SK-N-SH (cell line): ENCODE results near the gene KLHL20. TPM values are rescaled to one million over a fixed set of nuclear protein-coding genes. Genes with fewer than 3 reads are reported as not detected.
"Not testable (repeated sequence)": the region's sequence is repeated elsewhere in the genome, so short reads cannot be mapped to it uniquely, and the experiment has no call there.

ENCODE experiments used
- CTCF ChIA-PET: fragments of 300-600, 350-600 bp; formaldehyde crosslinking; extraction: SDS; loops from one replicate; lab custom pipeline; 2021; lab: Yijun Ruan, JAX
- POLR2A ChIA-PET: fragments of 350-600 bp; sonication (Branson Sonifier 250); formaldehyde crosslinking; extraction: SDS; loops from one replicate; lab custom pipeline; 2020; ENCODE audit warnings: antibody characterized with exemption, inconsistent platforms; lab: Yijun Ruan, JAX
- DNase-seq: peaks from one replicate; pipeline ENCODE4 v3.0.0; 2012
- H2AFZ ChIP-seq: fragments of 200-600 bp; sonication (generic); 2 replicates; pipeline ENCODE4 v1.8.1; 2016; ENCODE audit warnings: antibody characterized with exemption, mild to moderate bottlenecking, low read depth
- H3F3A ChIP-seq: fragments of 200-600 bp; sonication (generic); replicated peaks from 2 replicates; pipeline ENCODE3; 2016; ENCODE audit warnings: antibody characterized with exemption, mild to moderate bottlenecking; ENCODE audit not compliant: insufficient read depth
- H3K27ac ChIP-seq, 2 experiments: fragments of 200-500 bp in 1 of 2; fragments of 200-600 bp in 1 of 2; sonication (Bioruptor generic) in 1 of 2; sonication (generic), shearing (Covaris generic) in 1 of 2; 2 replicates each; pipeline versions ENCODE4 v1.5.1 to v1.6.1; 2014 to 2016; ENCODE audit warnings: low read depth in 2 of 2, inconsistent platforms in 1 of 2, low read length in 1 of 2, mild to moderate bottlenecking in 1 of 2, mixed read lengths in 1 of 2
- H3K27me3 ChIP-seq: fragments of 200-600 bp; sonication (generic), shearing (Covaris generic); 2 replicates; pipeline ENCODE4 v1.6.1; 2016; ENCODE audit warnings: mixed run types; ENCODE audit not compliant: insufficient read depth
- H3K36me3 ChIP-seq, 2 experiments: fragments of 200-500 bp in 1 of 2; fragments of 200-600 bp in 1 of 2; sonication (Bioruptor generic) in 1 of 2; sonication (generic) in 1 of 2; replicated peaks in 1 of 2; 2 replicates each; pipeline versions ENCODE3 to v1.5.1; 2014 to 2016; ENCODE audit warnings: low read length in 1 of 2, mild to moderate bottlenecking in 1 of 2; ENCODE audit not compliant: insufficient read depth in 2 of 2, control insufficient read depth in 1 of 2
- H3K4me1 ChIP-seq, 2 experiments: fragments of 200-500 bp in 1 of 2; fragments of 200-600 bp in 1 of 2; sonication (Bioruptor generic) in 1 of 2; sonication (generic), shearing (Covaris generic) in 1 of 2; 2 replicates each; pipeline versions ENCODE4 v1.5.1 to v1.6.1; 2014 to 2016; ENCODE audit warnings: low read depth in 1 of 2, low read length in 1 of 2, mixed run types in 1 of 2; ENCODE audit not compliant: insufficient read depth in 2 of 2, control insufficient read depth in 1 of 2
- H3K4me2 ChIP-seq: fragments of 200-600 bp; sonication (generic), shearing (Covaris generic); 2 replicates; pipeline ENCODE4 v1.6.1; 2017; ENCODE audit warnings: mixed run types
- H3K4me3 ChIP-seq, 2 experiments: fragments of 200-500 bp in 1 of 2; fragments of 200-600 bp in 1 of 2; sonication (Bioruptor generic) in 1 of 2; sonication (generic), shearing (Covaris generic) in 1 of 2; 2 replicates each; pipeline versions ENCODE4 v1.5.1 to v1.8.1; 2014 to 2016; ENCODE audit warnings: low read depth in 2 of 2, inconsistent platforms in 1 of 2, low read length in 1 of 2, mild to moderate bottlenecking in 1 of 2, mixed read lengths in 1 of 2, moderate library complexity in 1 of 2
- H3K79me2 ChIP-seq: fragments of 200-600 bp; sonication (generic); 2 replicates; pipeline ENCODE4 v1.8.1; 2017; ENCODE audit warnings: mild to moderate bottlenecking; ENCODE audit not compliant: insufficient read depth
- H3K9ac ChIP-seq: fragments of 200-600 bp; sonication (generic); 2 replicates; pipeline ENCODE4 v1.6.1; 2017; ENCODE audit warnings: mixed run types
- H3K9me2 ChIP-seq: fragments of 200-600 bp; sonication (generic); 2 replicates; pipeline ENCODE4 v1.6.1; 2017; ENCODE audit warnings: mixed run types
- H3K9me3 ChIP-seq: fragments of 200-600 bp; sonication (generic); 2 replicates; pipeline ENCODE4 v1.6.1; 2017; ENCODE audit warnings: mixed run types, mild to moderate bottlenecking, moderate library complexity
- H4K20me1 ChIP-seq: fragments of 200-600 bp; sonication (generic); 2 replicates; pipeline ENCODE4 v1.6.1; 2017; ENCODE audit warnings: mild to moderate bottlenecking, mixed run types; ENCODE audit not compliant: insufficient read depth
- FOXJ3 ChIP-seq: sonication (generic); formaldehyde crosslinking; IDR thresholded peaks from 2 replicates; pipeline ENCODE4 v1.5.1; 2020; ENCODE audit warnings: mild to moderate bottlenecking, missing genetic modification reagents
- MAX ChIP-seq: IDR thresholded peaks from 2 replicates; pipeline ENCODE4 v1.4.0; 2012; ENCODE audit warnings: low read depth
- RAD21 ChIP-seq: IDR thresholded peaks from 2 replicates; pipeline ENCODE4 v1.6.1; 2012; ENCODE audit warnings: mild to moderate bottlenecking, low read length
- RCOR1 ChIP-seq: fragments of 150-350 bp; IDR thresholded peaks from 2 replicates; pipeline ENCODE4 v1.6.1; 2017; ENCODE audit warnings: antibody characterized with exemption, low read length
- TCF12 ChIP-seq: IDR thresholded peaks from 2 replicates; pipeline ENCODE4 v1.4.0; 2012
- WGBS: methylation state at CpG from one replicate; pipeline ENCODE4 v1.1.6; 2017; ENCODE audit warnings: low lambda C conversion rate; 5-methylcytosine and 5-hydroxymethylcytosine counted together
- polyA plus RNA-seq, 3 experiments: library from polyadenylated mRNA; depleted of rRNA; stranded (reverse); fragments of >200 nt; gene quantifications; 2 replicates each; pipeline ENCODE4 v1.2.3, GENCODE V29; 2012
- TF ChIP-seq, protein P1 (sequence below): IDR thresholded peaks from 2 replicates; pipeline ENCODE4; 2012
- TF ChIP-seq, protein P2 (sequence below): fragments of 150-350 bp; IDR thresholded peaks from 2 replicates; pipeline ENCODE4 v1.6.1; 2017; ENCODE audit warnings: antibody characterized with exemption, low read length, low read depth, borderline replicate concordance
- TF ChIP-seq, protein P3 (sequence below): IDR thresholded peaks from 2 replicates; pipeline ENCODE4 v1.4.0; 2012; ENCODE audit warnings: low read depth, borderline replicate concordance

The KLHL20 gene
- polyA plus RNA-seq, 1 of the 3 experiments (the other 2 are of a cell fraction), result 14.0 TPM

DNA sequence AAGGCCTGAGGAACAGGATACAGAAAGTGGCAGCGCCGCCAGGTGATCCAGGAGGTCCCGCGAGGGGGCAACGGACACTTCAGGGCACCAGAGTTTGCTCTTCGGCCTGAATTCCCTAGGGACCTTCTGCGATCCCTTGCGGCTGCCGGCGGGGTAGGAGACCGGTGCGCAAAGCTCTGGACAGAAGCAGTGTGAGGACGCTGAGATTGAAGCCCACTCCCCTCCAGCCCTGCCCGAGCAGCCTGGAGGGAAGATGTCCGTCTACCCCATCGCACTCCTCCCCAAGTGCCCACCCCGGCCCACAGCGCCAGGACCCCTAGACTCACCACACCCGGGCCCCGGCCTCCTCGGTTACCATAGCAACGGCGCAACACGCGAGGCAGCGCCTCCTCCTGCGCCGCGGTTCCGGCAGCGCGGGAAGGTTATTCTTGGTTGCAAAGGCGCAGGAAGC lies 45.3 kb upstream of the KLHL20 start, which contains the start of gene ANKRD45 (continued):
- TF ChIP-seq, protein P1, sequence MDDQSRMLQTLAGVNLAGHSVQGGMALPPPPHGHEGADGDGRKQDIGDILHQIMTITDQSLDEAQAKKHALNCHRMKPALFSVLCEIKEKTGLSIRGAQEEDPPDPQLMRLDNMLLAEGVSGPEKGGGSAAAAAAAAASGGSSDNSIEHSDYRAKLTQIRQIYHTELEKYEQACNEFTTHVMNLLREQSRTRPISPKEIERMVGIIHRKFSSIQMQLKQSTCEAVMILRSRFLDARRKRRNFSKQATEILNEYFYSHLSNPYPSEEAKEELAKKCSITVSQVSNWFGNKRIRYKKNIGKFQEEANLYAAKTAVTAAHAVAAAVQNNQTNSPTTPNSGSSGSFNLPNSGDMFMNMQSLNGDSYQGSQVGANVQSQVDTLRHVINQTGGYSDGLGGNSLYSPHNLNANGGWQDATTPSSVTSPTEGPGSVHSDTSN, result no peak
- TF ChIP-seq MAX (no peak), FOXJ3 (CRISPR knock-in tag) (no peak), TCF12 (no peak), RCOR1 (no peak), RAD21 (no peak)
- TF ChIP-seq, protein P2, sequence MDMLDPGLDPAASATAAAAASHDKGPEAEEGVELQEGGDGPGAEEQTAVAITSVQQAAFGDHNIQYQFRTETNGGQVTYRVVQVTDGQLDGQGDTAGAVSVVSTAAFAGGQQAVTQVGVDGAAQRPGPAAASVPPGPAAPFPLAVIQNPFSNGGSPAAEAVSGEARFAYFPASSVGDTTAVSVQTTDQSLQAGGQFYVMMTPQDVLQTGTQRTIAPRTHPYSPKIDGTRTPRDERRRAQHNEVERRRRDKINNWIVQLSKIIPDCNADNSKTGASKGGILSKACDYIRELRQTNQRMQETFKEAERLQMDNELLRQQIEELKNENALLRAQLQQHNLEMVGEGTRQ, result no peak
- TF ChIP-seq, protein P3, sequence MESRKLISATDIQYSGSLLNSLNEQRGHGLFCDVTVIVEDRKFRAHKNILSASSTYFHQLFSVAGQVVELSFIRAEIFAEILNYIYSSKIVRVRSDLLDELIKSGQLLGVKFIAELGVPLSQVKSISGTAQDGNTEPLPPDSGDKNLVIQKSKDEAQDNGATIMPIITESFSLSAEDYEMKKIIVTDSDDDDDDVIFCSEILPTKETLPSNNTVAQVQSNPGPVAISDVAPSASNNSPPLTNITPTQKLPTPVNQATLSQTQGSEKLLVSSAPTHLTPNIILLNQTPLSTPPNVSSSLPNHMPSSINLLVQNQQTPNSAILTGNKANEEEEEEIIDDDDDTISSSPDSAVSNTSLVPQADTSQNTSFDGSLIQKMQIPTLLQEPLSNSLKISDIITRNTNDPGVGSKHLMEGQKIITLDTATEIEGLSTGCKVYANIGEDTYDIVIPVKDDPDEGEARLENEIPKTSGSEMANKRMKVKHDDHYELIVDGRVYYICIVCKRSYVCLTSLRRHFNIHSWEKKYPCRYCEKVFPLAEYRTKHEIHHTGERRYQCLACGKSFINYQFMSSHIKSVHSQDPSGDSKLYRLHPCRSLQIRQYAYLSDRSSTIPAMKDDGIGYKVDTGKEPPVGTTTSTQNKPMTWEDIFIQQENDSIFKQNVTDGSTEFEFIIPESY, result no peak
- TF ChIP-seq, all 33 proteins: peak for 5

GRCh38 chr1:173674496-173674895 lies 40.3 kb upstream of the KLHL20 start:
- H3K4me2 ChIP-seq, DNase-seq, H3K36me3 ChIP-seq, H3K9me3 ChIP-seq, H3F3A ChIP-seq, POLR2A ChIA-PET, H3K27ac ChIP-seq, H3K79me2 ChIP-seq, H3K4me3 ChIP-seq, H3K9ac ChIP-seq, H2AFZ ChIP-seq, H3K9me2 ChIP-seq, H4K20me1 ChIP-seq, H3K27me3 ChIP-seq, H3K4me1 ChIP-seq: not testable (repeated sequence)
- CTCF ChIA-PET, result interaction anchor here (0.6 to 1.1 kb wide), 2 partner anchors 10 to 394 kb away, joined by 3 read pairs; no protein-coding TSS in a partner anchor
- 55% methylated on average over 2 of the region's 2 CpGs for WGBS

DNA sequence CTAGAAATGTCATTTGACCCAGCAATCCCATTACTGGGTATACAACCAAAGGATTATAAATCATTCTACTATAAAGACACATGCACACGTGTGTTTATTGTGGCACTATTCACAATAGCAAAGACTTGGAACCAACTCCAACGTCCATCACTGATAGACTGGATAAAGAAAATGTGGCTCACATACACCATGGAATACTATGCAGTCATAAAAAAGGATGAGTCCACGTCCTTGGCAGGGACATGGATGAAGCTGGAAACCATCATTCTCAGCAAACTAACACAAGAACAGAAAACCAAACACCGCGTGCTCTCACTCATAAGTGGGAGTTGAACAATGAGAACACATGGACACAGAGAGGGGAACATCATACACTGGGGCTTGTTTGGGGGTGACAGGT lies 34.6 kb upstream of the KLHL20 start:
- H3K4me3 ChIP-seq, H3K9me2 ChIP-seq, H3K9ac ChIP-seq, H4K20me1 ChIP-seq, CTCF ChIA-PET, H3K27ac ChIP-seq, POLR2A ChIA-PET, DNase-seq, H3F3A ChIP-seq, H3K79me2 ChIP-seq, H2AFZ ChIP-seq, H3K27me3 ChIP-seq, H3K4me1 ChIP-seq, H3K36me3 ChIP-seq, H3K9me3 ChIP-seq, H3K4me2 ChIP-seq: not testable (repeated sequence)
- 26% methylated on average over 5 of the region's 5 CpGs for WGBS
